SK-N-SH treated with all-trans-retinoic acid at 6 μM for 48 hours (cell line): ENCODE data around the gene TSPAN9.

Experiments used
- PATZ1 ChIP-seq: fragments of 250-450 bp; sonication (Bioruptor Pico); IDR thresholded peaks from 2 replicates; pipeline ENCODE4 v1.8.0; 2020; ENCODE audit warnings: mild to moderate bottlenecking, moderate library complexity, borderline replicate concordance
- PPARA ChIP-seq: fragments of 250-450 bp; sonication (Bioruptor Pico); IDR thresholded peaks from 2 replicates; pipeline ENCODE4 v1.5.0; 2020; ENCODE audit warnings: mild to moderate bottlenecking, borderline replicate concordance
- ZC3H10 ChIP-seq: fragments of 250-450 bp; sonication (Bioruptor Pico); IDR thresholded peaks from 2 replicates; pipeline ENCODE4 v1.5.1; 2021; ENCODE audit warnings: mild to moderate bottlenecking, moderate library complexity
- ZNF70 ChIP-seq: fragments of 450-650 bp; formaldehyde crosslinking; IDR thresholded peaks from 2 replicates; pipeline ENCODE4 v1.5.0; 2020; ENCODE audit warnings: mild to moderate bottlenecking, moderate library complexity
- ZNF8 ChIP-seq: fragments of 450-650 bp; formaldehyde crosslinking; IDR thresholded peaks from 2 replicates; pipeline ENCODE4 v1.5.0; 2020; ENCODE audit warnings: mild to moderate bottlenecking, moderate library complexity

- TF ChIP-seq ZNF70 (CRISPR knock-in tag) (no peak), ZC3H10 (CRISPR knock-in tag) (no peak), PPARA (CRISPR knock-in tag) (no peak), ZNF8 (no peak), PATZ1 (CRISPR knock-in tag) (no peak)
Observed at GRCh38 chr12:3323002-3323685, 246.0 kb downstream of the TSPAN9 start.
